Testis (tissue), 2 donors: ENCODE results near the gene TTLL3.

ENCODE experiments used
- POLR2A ChIP-seq: fragments of 450-650 bp; IDR thresholded peaks from one replicate; pipeline ENCODE4 v1.6.1; 2017; ENCODE audit warnings: antibody characterized with exemption, mild to moderate bottlenecking, moderate library complexity
- TF ChIP-seq, protein P1 (sequence below), 3 experiments: fragments of 450-650 bp in 2 of 3; fragments of 200-600 bp in 1 of 3; sonication (generic) in 1 of 3; IDR thresholded peaks; one replicate each; pipeline ENCODE4 v1.5.1; 2016 to 2019; ENCODE audit warnings: antibody characterized with exemption in 3 of 3, mild to moderate bottlenecking in 2 of 3, moderate library complexity in 1 of 3

DNA sequence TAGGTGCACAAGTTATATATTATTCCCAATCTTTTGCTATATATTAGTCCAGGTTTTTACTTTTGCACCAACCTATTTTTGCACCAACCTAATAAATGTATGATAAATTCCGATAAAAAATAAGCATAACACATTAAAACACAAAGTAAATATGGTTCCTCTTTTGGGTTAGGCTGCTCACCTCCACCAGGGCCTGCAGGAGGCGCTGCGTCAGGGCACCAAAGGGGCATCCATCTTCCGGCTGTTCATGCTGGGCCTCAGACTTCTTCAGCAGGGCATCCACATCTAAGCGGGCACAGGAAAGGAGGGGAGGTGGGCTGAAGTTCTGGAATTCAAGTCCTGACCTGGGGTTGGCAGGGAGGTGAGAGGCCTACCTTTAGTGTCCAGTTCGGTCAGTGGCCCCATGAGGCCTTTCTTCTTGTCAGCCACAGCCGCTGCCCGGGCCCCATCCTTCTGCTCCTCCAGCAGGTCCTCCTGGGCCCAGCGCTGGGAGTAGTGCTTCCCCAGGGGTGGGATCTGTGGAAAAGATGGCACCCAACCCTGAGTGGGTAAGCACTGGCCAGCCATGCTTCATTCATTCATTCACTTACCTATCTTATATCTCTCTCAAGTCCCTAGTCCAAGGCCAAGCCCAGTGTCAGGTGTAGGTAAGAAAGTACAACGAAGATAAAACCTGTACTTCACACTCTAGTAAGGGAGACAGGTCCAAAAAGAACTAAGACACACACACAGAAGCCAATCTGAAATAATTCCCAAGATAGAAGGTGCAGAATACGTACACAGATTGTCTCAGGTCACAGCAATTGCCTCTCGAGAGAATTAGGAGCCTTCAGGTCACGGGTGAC is 23.0 kb upstream of the TTLL3 start:
- no peak for TF ChIP-seq POLR2A
- TF ChIP-seq, protein P1, sequence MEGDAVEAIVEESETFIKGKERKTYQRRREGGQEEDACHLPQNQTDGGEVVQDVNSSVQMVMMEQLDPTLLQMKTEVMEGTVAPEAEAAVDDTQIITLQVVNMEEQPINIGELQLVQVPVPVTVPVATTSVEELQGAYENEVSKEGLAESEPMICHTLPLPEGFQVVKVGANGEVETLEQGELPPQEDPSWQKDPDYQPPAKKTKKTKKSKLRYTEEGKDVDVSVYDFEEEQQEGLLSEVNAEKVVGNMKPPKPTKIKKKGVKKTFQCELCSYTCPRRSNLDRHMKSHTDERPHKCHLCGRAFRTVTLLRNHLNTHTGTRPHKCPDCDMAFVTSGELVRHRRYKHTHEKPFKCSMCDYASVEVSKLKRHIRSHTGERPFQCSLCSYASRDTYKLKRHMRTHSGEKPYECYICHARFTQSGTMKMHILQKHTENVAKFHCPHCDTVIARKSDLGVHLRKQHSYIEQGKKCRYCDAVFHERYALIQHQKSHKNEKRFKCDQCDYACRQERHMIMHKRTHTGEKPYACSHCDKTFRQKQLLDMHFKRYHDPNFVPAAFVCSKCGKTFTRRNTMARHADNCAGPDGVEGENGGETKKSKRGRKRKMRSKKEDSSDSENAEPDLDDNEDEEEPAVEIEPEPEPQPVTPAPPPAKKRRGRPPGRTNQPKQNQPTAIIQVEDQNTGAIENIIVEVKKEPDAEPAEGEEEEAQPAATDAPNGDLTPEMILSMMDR (IDR thresholded peaks at IDR 0.05): no peak
